Activated T-helper 1 cell treated with anti-CD3 and anti-CD28 coated beads, Interleukin-2, amount 50 U/mL, for 16 hours (primary cell): ENCODE data around the gene MACROD2.

Experiments
- DNase-seq, 2 donors: peaks; one replicate each; pipeline ENCODE4 v3.0.0-alpha.2; 2020; ENCODE audit warnings: low read depth in 1 of 2, low spot score in 1 of 2

The MACROD2 gene

DNA sequence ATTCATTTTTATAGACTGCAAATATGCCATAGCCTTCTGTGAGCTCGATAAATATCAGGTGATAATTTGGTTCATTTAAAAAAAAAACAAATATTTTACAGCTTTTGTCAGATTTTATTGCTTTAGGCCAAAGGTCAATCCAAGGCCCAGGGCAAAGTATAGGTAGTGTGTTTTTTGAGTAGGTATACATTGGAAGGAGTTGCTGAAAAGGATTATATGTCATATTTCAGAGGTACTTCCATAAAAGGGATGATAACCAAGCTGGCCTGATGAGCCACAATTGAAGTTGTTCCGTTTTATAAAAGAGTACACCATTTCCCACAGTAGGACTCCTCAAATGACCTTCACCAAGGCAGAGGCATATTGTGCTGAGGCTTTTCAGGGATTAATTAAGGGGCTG, 794.9 kb downstream of the MACROD2 start:
- DNase-seq: no peak

DNA sequence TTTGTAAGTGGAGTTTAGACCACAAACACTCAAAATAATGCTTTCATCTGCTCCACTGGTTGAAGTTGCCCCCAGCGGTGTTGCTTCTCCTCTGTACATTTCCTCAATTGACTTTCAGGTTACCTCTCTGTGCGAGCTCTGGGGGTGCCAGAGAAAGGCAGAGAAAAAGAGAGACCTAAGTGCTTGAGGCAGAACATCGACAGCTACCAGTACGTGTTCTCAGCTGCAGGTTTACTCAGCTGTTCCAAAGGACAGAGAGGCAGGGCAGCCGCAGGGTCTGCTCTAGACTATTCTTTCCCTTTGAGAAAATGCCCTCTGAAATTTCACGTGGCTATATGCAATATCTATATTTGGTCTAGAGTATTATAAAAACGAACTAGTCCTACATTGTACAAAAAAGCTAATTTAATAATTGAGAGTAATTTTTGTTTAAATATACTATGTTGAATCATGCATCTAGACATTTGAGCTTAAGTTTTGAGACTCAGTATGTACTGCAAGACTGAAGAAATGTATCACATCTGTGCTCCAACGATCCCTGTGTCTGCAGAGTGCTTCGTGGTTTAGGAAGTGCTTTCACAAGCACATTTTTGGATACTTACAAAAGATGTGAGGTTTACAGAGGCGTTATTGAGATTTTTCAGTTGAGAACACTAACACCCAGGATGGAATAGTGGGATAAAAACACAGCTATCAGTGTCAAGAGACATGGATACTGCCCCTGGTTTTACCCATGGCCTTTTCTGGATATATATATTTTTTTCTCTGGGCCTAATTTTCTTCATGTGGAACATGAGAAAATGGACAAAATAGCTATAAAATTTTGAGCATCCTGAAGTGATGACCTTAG, 795.7 kb downstream of the MACROD2 start:
- no peak for DNase-seq

DNA sequence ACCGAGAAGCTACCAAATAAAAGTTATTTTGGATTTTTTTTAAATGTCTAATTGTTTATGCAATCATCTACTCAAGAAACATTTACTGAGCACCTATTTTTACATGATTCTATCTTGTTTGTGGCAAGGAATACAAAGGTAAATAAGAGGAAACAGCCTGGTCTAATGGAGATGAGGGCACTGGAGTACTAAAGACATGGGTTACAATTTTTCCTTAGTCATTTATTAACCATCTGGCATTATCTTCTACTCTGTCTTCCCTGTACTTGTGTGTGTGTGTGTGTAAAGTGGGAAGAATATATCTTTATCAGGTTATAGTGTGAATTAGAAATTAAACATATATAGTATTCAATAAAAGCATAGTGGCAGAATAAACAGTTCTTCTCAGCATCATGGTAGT, 797.6 kb downstream of the MACROD2 start:
- no peak for DNase-seq

GRCh38 chr20:14799545-14800216, 804.4 kb downstream of the MACROD2 start:
- DNase-seq: no peak

DNA sequence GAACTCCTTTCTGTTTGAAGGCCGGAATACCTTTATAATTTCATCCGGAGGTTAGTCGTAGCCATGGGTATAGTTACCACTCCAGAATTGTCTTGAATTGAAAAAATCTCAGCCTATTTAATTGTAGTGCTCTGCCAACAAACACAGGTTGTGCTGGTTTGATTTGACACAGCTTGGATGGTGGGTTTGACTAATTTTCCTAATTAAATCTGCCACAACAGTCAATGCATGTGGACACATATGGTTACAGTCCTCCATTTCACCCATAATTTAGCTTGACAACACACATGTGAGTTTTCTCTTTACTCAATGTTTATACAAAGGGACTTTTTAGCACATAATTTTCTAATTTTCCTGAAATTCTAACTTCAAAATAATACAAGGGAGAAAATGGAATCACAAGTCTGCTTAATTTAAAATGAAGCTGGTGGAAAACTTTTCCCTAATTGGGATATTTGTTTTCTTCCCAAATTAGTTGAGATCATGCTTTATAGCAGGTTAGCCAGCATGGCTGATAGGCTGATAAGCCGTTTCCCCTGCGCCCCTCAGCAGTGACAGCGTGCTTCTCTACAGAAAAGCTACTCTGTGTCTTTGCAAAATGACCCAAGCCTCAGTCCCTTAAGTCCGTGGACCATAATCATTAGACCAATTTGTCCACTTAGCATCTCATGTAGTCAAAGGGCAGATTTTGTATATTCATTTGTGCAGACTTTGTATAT, 805.5 kb downstream of the MACROD2 start:
- DNase-seq: no peak

GRCh38 chr20:14801591-14802325, 806.4 kb downstream of the MACROD2 start:
- DNase-seq: no peak

- no peak for DNase-seq
These were observed 811.9 kb downstream of the MACROD2 start for GRCh38 chr20:14807224-14807623.

DNA sequence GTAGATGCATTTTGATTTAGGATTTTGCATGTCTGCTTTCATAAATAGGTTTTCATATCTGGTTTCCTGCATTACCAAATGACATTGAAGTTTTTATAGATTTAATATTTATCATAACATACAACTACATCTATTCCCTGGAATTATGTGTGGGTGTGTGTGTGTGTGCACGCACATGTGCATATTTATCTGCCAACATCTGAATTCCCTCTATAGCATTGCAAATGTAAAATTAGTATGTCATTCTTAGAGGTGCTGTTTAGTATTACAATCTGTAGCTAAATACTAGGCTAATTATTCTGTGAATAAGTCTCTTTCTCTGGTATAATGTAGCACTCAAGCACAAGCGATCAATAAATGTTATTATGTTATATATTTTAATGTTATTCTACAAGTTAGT, 820.0 kb downstream of the MACROD2 start:
- no peak for DNase-seq

DNA sequence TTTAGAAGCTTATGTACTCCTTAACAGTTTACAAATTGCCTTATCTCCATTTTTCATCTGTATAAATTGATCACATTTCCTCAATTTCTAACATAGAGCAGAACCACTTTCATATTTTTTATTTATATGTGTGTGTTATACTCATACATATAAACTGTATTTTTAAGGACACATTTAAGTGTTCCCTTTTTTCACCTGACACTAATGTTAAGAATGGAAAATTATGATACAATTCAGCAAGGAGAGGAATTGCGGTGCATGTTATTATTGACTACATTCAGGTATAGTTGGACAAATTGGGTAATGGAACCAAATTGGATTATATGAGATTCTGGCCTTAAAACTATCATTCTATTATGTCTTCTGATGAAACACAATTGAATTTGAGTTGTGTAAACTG, 821.2 kb downstream of the MACROD2 start:
- no peak for DNase-seq

- no peak for DNase-seq
These were observed 821.8 kb downstream of the MACROD2 start for GRCh38 chr20:14817101-14817500.

DNA sequence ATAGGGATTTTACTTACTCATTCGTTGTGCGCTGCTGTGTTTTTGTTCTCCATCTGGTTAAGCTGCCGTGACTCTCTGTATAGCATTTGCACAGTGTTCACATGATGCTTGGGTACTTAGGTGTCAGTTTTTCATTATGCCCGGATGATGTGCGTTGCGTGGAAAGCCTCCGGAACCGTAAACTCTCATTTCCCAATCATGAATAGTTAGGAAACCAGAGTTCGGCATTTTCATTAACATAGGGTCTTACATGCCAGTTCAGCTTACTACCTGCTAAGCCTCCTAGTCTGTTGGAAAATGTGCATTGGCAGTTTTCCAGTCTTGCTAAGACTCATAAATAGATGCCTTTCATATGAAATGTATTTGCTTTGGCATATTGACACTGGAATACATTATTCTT, 825.5 kb downstream of the MACROD2 start:
- no peak for DNase-seq

DNA sequence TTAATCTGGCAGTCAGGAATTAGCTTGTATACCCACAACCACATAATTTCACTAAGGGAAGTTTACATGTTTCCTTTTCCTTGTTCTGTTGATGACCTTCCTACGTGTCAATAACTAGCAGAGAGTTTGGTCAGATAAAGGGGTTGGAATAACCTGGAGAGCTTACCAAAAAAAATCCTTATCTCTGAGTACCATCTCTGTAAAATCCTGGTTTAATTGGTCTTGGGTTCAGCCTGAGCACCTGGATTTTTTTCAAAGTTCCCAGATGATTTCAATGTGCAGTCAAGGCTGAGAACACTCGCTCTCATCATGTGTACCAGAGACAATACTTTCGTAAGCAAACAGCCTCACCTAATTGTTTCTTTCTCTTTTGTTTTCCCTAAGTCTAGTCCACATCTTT, 825.9 kb downstream of the MACROD2 start:
- DNase-seq: no peak

DNA sequence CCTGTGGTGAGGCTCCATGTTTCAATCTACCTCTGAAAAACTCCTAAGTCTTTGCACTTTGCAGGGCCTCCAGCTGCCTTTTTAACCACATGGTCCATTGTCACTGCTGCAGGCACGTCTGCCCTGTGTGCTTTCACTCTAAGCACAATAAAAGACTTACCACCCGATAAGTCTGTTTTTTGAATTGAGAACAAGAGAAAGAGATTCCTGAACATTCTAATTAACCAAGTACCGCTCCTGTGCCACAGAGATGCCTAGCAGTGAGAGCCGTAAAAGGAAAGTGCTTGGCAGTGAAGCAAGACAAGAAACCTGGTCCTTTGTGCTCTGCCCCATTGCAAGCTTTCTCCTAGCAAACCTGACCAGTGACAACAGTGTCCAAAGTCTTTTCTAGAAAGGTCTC, 829.7 kb downstream of the MACROD2 start:
- DNase-seq: no peak

DNA sequence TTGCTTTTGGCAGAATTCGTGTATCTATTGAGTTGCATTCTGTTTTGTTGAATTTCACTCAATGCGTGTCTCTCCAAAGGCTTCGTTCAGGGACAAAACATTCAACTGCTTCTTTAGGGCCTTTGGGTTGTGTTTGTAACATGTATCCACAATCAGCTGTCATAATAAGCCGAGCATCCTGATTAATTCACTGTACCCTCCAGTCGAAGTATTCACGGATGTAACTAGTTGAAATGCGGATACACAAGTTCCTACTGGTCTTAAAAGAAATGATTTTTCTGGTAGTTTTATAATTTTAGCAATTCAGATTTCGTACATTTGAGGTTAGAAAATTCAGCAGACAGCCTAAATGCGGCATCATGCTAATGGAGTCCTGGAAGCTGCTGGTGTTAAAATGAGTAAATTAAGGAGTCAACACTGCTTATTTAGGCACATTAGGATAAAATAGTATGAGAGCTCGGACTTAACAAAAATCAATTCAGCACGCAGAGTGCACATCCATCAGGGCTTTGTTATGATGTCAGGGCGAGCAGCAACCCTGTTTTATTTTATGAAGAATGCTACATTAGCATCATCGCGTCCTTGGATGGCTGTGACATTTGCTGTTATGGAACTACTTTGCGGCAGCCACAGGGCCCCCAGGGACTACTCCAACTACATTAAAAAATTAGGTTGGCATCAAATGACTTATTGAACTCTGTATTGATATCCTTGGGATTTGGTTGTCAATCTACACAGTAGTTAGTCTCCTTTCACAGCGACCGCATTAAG, 831.4 kb downstream of the MACROD2 start:
- DNase-seq: no peak

DNA sequence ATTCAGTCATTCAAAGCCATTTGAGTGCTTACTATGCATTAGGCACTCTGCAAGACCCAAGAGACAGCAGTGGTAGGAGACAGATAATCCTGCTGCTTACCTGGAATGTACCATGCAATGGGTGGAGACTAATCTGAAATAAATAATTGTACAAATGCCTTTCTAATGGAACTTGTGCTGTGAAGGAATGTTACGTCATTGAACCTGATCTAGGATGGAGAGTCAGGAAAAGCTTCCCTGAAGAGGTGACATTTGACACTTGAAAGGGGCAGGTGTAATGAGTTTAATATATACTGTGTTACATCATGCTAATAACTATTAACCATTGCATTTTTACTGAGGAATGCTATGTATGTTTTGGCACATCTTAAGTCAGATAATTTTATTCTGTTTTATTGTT, 833.1 kb downstream of the MACROD2 start:
- DNase-seq: no peak

DNA sequence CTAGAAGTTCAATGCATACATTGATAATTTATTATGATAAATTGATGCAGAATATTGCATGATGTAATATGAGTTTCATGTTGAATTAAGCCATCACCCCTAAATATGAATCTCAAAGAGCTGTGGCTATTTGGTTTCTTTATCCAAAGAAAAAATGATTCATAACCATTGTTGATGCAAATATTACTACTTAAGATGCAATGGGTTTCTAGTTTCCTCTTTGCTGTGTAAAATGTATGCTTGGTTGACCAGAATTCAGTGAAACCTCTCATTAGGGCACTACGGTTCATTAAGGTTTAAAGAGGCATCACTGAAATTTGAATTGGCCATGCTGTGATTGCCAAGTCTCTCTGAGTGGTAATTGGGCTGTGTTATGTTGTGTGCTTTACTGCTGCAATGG, 834.6 kb downstream of the MACROD2 start:
- no peak for DNase-seq

DNA sequence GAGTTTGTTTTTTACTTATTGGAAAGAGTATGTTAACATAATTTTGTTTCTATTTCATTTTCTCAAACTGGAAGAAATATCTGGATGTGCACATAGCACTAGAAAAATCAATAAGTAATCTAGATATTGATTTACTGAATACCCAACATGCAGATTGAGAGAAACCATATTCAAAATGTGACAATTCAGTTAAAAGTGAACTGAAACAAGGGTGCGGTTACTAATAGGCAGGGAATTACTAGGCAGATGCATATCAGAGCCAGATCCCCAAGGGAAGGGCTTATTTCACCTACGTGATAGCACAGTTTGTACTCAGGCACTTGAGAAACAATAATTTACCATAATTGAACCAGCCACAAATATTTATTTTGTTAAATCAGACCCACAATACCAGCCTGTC, 835.1 kb downstream of the MACROD2 start:
- DNase-seq: no peak

DNA sequence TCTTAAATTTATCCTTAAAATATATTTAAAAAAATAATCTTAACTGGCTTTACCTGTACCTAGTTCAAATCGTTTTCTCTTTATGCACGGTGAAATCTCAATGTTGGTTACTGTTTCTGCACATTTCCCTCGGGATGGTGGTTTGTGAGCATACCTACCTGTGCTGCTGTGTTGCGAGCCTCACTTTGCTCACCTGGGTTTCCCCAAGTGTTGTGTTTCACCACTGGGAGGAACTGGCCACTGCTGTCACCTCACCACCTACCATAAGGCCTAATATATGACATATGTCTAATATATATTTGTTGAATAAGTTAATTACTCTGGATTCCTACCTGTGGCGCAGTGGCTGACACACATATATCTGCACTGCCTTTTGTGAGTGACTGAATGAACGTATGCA, 835.6 kb downstream of the MACROD2 start:
- DNase-seq: no peak

DNA sequence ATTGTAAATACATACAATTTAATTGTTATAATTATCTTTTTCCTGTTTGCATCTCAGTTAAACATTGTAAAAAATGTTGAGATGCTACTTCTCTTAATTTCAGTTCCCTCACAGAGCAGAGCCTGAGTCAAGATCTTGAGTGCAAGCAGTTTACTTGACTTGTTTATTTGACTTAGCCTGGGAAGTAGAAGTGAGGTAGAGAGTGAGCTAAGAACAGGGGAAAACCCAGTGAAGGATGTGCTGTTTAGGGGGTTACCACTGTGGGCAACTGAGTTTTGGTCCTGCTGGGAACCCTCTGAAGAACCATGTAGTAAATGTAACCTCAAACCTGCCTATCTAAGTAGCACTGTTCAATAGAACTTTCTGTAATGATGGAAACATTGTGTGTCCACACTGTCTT, 837.3 kb downstream of the MACROD2 start:
- DNase-seq: no peak
